ENCODE results near the gene CTIF.

CTIF gene

DNA sequence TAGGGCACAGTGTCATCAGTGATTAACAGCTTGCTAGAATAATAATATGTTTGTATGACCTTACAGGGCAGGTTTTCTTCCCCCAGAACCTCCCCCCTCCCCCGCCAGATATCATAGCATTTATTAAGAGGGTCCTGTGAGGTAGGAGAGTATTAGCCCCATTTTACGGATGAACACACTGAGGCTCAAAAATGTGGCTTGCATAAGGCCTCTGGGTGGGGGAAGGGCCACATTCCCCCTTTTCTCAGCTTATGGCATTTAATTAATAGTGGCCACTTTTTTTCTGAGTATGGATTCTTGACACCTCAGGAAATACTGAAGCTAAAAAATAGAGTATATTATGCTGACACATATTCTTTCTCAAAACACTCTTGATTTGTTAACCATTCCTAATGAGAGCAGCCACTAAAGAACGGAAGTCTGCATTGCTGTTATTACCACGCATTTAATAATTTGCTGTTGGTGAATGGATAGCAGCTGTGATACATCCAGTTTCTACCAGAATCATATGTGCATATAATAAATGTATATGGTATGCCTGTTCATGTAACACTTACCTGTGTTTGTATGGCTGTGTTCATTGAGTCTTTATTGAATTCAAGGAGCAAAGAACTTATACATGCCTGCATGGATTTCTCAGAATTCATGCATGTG is 3.0 kb downstream of the CTIF start:
- no peaks in the 10 kb centered on the region for H3K27me3 ChIP-seq (ENCODE audit: control insufficient read depth, insufficient read depth, low read length)
- H3K36me3 ChIP-seq (ENCODE audit: control insufficient read depth, insufficient read depth, low read length), result no peaks in the 10 kb centered on the region
- H3K9ac ChIP-seq, result no peak overlapping the region
- H3K4me2 ChIP-seq (ENCODE audit: low read length), result peak overlapping the region; percentile 86
- H3K4me1 ChIP-seq, result no peaks in the 10 kb centered on the region
- H3K9me3 ChIP-seq (ENCODE audit: control insufficient read depth, low read length), result no peaks in the 10 kb centered on the region
- peaks cover 23% of the 10 kb centered on the region for H3K79me2 ChIP-seq
- H2AFZ ChIP-seq, result peak overlapping the region; percentile 80
- no peak overlapping the region for H3K4me3 ChIP-seq (ENCODE audit: low read depth, low read length)
- H3K27ac ChIP-seq, result peak overlapping the region; percentile 80
- TF ChIP-seq, protein P1, sequence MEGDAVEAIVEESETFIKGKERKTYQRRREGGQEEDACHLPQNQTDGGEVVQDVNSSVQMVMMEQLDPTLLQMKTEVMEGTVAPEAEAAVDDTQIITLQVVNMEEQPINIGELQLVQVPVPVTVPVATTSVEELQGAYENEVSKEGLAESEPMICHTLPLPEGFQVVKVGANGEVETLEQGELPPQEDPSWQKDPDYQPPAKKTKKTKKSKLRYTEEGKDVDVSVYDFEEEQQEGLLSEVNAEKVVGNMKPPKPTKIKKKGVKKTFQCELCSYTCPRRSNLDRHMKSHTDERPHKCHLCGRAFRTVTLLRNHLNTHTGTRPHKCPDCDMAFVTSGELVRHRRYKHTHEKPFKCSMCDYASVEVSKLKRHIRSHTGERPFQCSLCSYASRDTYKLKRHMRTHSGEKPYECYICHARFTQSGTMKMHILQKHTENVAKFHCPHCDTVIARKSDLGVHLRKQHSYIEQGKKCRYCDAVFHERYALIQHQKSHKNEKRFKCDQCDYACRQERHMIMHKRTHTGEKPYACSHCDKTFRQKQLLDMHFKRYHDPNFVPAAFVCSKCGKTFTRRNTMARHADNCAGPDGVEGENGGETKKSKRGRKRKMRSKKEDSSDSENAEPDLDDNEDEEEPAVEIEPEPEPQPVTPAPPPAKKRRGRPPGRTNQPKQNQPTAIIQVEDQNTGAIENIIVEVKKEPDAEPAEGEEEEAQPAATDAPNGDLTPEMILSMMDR (IDR thresholded peaks at IDR 0.05), result no peak

DNA sequence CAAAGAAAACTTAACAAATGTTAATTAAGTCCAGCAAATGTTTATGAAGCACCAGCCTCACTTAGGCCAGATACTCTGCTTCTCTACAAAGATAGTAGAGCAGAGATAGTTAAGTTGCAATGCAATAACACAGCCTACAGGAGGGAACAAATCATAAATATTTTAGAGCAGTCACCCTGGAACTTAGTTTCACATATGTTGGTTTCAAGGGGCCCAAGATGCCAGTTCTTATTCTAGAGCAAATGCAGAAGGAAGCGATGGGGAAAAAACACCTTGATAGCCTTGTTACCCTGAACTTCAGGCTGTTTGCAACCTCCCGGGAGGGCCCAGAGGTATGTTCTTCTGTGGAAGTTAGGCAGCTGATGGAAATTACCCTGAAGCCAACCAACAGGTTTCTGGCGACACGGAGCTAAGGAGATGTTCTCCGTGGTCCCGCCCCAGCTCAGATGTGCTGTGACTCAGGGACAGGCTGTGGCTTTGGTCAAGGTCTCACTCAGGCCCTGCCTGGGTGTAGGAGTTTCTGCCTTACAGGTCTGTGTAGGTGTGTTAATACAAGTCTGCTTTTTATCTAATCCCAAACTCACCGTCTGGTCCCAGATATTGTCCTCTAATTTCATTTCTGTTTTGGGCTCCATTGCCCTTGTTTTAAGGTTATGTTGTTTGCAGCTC is 3.8 kb downstream of the CTIF start:
- H3K27me3 ChIP-seq (ENCODE audit: control insufficient read depth, insufficient read depth, low read length), result no peaks in the 10 kb centered on the region
- H3K79me2 ChIP-seq, result peaks cover 26% of the 10 kb centered on the region
- H3K9me3 ChIP-seq (ENCODE audit: control insufficient read depth, low read length), result no peaks in the 10 kb centered on the region
- no peak overlapping the region for H3K27ac ChIP-seq
- H3K36me3 ChIP-seq (ENCODE audit: control insufficient read depth, insufficient read depth, low read length), result no peaks in the 10 kb centered on the region
- no peak overlapping the region for H3K9ac ChIP-seq
- H2AFZ ChIP-seq, result no peak overlapping the region
- H3K4me3 ChIP-seq (ENCODE audit: low read depth, low read length), result no peak overlapping the region
- TF ChIP-seq, protein P1 (IDR thresholded peaks at IDR 0.05), result no peak
- H3K4me1 ChIP-seq, result peaks cover 3% of the 10 kb centered on the region
- no peak overlapping the region for H3K4me2 ChIP-seq (ENCODE audit: low read length)

DNA sequence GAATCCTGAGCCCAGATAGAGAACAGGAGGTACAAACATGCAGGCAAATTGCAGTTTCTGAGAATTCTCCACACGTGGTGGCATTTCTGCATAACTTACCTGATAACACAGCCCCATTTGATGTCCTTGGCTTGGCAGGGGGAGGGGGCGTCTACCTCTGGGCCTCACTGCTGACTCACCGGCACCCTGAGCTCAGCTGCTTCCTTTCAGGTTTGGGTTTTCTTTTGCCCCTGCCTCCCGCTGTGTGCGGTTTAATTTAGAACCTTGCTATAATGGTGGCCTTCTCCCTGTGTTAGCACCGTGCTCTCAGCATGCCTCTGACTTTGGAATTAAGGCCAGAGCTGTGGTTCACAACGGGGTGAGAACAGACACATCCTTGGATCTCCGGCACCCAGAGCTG is 4.4 kb downstream of the CTIF start:
- peaks cover 31% of the 10 kb centered on the region for H3K79me2 ChIP-seq
- TF ChIP-seq, protein P1 (IDR thresholded peaks at IDR 0.05), result no peak
- peaks cover 7% of the 10 kb centered on the region for H3K4me1 ChIP-seq
- no peaks in the 10 kb centered on the region for H3K9me3 ChIP-seq (ENCODE audit: control insufficient read depth, low read length)
- H3K4me3 ChIP-seq (ENCODE audit: low read depth, low read length), result no peak overlapping the region
- no peaks in the 10 kb centered on the region for H3K27me3 ChIP-seq (ENCODE audit: control insufficient read depth, insufficient read depth, low read length)
- H2AFZ ChIP-seq, result no peak overlapping the region
- H3K36me3 ChIP-seq (ENCODE audit: control insufficient read depth, insufficient read depth, low read length), result no peaks in the 10 kb centered on the region
- H3K9ac ChIP-seq, result no peak overlapping the region
- no peak overlapping the region for H3K4me2 ChIP-seq (ENCODE audit: low read length)
- H3K27ac ChIP-seq, result no peak overlapping the region

DNA sequence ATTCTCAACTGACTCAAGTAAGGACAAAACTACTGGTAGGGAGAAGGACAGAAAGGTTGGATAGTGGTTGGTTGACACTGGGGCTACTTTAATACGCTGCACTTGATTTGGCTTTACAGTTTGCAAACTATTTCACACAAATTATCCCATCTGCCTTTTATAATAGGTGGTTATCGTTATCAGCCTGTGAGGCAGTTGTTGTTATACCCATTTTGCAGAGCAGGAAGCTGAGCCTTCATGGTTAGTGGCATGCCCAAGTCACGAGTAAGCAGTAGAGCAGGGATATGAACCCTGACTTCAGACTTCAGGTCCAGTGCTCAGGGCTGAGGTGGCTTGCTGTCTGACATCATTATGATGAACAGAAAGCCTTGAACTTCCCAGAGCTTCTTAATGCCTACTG is 5.3 kb downstream of the CTIF start:
- H3K9ac ChIP-seq, result no peak overlapping the region
- TF ChIP-seq, protein P1 (IDR thresholded peaks at IDR 0.05), result no peak
- no peak overlapping the region for H3K4me3 ChIP-seq (ENCODE audit: low read depth, low read length)
- H3K79me2 ChIP-seq, result peaks cover 38% of the 10 kb centered on the region
- peaks cover 16% of the 10 kb centered on the region for H3K4me1 ChIP-seq
- no peaks in the 10 kb centered on the region for H3K36me3 ChIP-seq (ENCODE audit: control insufficient read depth, insufficient read depth, low read length)
- no peaks in the 10 kb centered on the region for H3K27me3 ChIP-seq (ENCODE audit: control insufficient read depth, insufficient read depth, low read length)
- H3K4me2 ChIP-seq (ENCODE audit: low read length), result no peak overlapping the region
- no peak overlapping the region for H2AFZ ChIP-seq
- no peaks in the 10 kb centered on the region for H3K9me3 ChIP-seq (ENCODE audit: control insufficient read depth, low read length)
- H3K27ac ChIP-seq, result no peak overlapping the region
